ENCODE results near the gene WNT3A. TPM values are rescaled to one million over a fixed set of nuclear protein-coding genes. Genes with fewer than 3 reads are reported as not detected.

The WNT3A gene
- total RNA-seq, 1 donor from 2014 or later: not detected

- Mint-ChIP-seq H3K27ac (no peak overlapping the region), H3K36me3 (ENCODE audit: low read depth) (no peaks in the 10 kb centered on the region), H3K4me3 (no peak overlapping the region), H3K27me3 (ENCODE audit: insufficient read depth) (peaks cover 30% of the 10 kb centered on the region), H3K4me1 (ENCODE audit: low read depth) (no peaks in the 10 kb centered on the region), H3K9me3 (no peaks in the 10 kb centered on the region)
- no peak for DNase-seq (ENCODE audit: low spot score)
- intact Hi-C loops (cut with micrococcal nuclease): no loop called here
Measured at GRCh38 chr1:228010921-228011320, 4.1 kb downstream of the WNT3A start.

GRCh38 chr1:228011721-228012311, 5.0 kb downstream of the WNT3A start:
- Mint-ChIP-seq H3K4me3 (no peak overlapping the region), H3K27me3 (ENCODE audit: insufficient read depth) (peaks cover 26% of the 10 kb centered on the region), H3K4me1 (ENCODE audit: low read depth) (no peaks in the 10 kb centered on the region), H3K9me3 (no peaks in the 10 kb centered on the region), H3K27ac (no peak overlapping the region), H3K36me3 (ENCODE audit: low read depth) (no peaks in the 10 kb centered on the region)
- no peak for DNase-seq (ENCODE audit: low spot score)
- intact Hi-C loops (cut with micrococcal nuclease): no loop called here

GRCh38 chr1:228012555-228012954, 5.8 kb downstream of the WNT3A start:
- Mint-ChIP-seq H3K4me3 (no peak overlapping the region), H3K36me3 (ENCODE audit: low read depth) (no peaks in the 10 kb centered on the region), H3K9me3 (no peaks in the 10 kb centered on the region), H3K27me3 (ENCODE audit: insufficient read depth) (peaks cover 24% of the 10 kb centered on the region), H3K4me1 (ENCODE audit: low read depth) (no peaks in the 10 kb centered on the region), H3K27ac (no peak overlapping the region)
- no peak for DNase-seq (ENCODE audit: low spot score)
- intact Hi-C loops (cut with micrococcal nuclease): no loop called here

GRCh38 chr1:228013131-228013934, 6.5 kb downstream of the WNT3A start:
- Mint-ChIP-seq H3K4me3 (no peak overlapping the region), H3K27ac (no peak overlapping the region), H3K36me3 (ENCODE audit: low read depth) (no peaks in the 10 kb centered on the region), H3K4me1 (ENCODE audit: low read depth) (no peaks in the 10 kb centered on the region), H3K27me3 (ENCODE audit: insufficient read depth) (peaks cover 18% of the 10 kb centered on the region), H3K9me3 (no peaks in the 10 kb centered on the region)
- no peak for DNase-seq (ENCODE audit: low spot score)
- intact Hi-C loops (cut with micrococcal nuclease): no loop called here

DNA sequence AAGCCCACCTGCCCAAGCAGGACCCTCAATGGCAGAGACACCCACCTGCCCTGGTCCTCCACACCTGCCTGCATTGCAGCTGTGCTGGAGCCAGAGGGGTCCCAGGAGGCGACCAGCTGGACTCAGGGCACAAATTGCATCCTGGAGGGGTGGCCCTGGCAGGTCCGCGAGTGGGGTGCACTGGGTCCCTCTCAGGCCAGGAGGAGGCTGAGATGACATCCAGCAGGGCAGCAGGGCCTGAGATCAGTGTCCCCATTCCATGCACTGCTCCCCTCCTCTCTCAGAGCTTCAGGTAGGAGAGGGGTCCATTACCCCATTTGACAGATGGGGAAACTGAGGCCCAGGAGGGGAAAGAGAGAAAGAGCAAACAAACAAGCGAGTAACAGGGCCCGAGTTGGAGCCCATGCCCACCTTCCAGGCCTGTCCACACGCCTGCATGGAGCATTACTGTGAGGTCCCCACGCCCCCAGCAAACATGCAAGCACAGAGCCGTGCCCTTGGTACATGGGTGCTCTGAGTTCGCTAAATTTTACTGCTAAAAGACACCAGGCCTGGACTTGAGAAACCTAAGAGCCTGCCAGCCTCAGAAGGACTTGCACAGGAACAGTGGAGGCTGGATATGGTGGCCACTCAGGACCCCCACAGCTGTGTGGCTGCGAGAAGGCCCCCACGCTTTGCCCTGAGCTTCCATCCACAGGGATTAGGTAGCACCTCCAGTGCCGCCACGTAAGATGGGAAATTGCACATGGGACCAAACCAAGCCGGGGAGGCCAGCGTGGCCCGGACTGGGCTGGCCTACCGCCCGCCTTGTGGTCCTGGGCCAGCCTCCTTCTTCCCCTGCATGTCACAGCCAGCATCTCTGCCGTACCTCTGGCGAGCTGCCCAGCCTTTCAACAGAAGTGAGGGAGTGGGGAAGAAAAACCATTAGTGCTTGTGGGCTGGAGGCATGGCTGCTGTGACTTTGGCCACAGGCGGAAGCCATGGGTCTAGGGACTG, 7.4 kb downstream of the WNT3A start:
- no peaks in the 10 kb centered on the region for H3K36me3 Mint-ChIP-seq (ENCODE audit: low read depth)
- no peaks in the 10 kb centered on the region for H3K4me1 Mint-ChIP-seq (ENCODE audit: low read depth)
- DNase-seq (ENCODE audit: low spot score): no peak
- no peak overlapping the region for H3K4me3 Mint-ChIP-seq
- no peak overlapping the region for H3K27ac Mint-ChIP-seq
- peaks cover 11% of the 10 kb centered on the region for H3K27me3 Mint-ChIP-seq (ENCODE audit: insufficient read depth)
- no peaks in the 10 kb centered on the region for H3K9me3 Mint-ChIP-seq
- intact Hi-C loops (cut with micrococcal nuclease): no loop called here

- H3K4me1 Mint-ChIP-seq (ENCODE audit: low read depth): no peaks in the 10 kb centered on the region
- H3K27me3 Mint-ChIP-seq (ENCODE audit: insufficient read depth): peaks cover 6% of the 10 kb centered on the region
- H3K36me3 Mint-ChIP-seq (ENCODE audit: low read depth): no peaks in the 10 kb centered on the region
- no peak for DNase-seq (ENCODE audit: low spot score)
- H3K27ac Mint-ChIP-seq: no peak overlapping the region
- no peak overlapping the region for H3K4me3 Mint-ChIP-seq
- no peaks in the 10 kb centered on the region for H3K9me3 Mint-ChIP-seq
- intact Hi-C loops (cut with micrococcal nuclease): no loop called here
Measured at GRCh38 chr1:228015276-228016180, 8.7 kb downstream of the WNT3A start.

DNA sequence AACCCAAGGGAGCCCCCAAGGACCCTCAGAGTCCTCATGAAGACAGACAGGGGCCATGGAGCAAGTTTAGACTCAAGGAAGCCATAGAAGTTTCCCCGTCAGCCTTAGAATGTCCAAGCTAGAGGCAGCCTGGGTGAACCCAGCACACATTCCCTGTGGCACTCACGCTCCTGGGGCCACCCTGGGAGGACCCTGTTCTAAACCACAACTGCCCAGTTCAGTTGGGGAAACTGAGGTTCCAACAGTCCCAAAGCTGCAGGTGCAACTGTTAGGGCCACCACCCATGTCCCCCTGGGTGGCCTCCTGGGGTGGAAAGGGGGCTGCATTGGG, 9.3 kb downstream of the WNT3A start:
- intact Hi-C loops (cut with micrococcal nuclease): no loop called here
- Mint-ChIP-seq H3K36me3 (ENCODE audit: low read depth) (no peaks in the 10 kb centered on the region), H3K4me1 (ENCODE audit: low read depth) (no peaks in the 10 kb centered on the region), H3K4me3 (no peak overlapping the region), H3K9me3 (no peaks in the 10 kb centered on the region), H3K27me3 (ENCODE audit: insufficient read depth) (peaks cover 2% of the 10 kb centered on the region), H3K27ac (no peak overlapping the region)
- DNase-seq (ENCODE audit: low spot score): no peak

GRCh38 chr1:228016653-228017355, 10.0 kb downstream of the WNT3A start:
- Mint-ChIP-seq H3K27me3 (ENCODE audit: insufficient read depth) (no peaks in the 10 kb centered on the region), H3K4me3 (no peak overlapping the region)
- DNase-seq (ENCODE audit: low spot score): no peak

GRCh38 chr1:228017356-228018124, 10.7 kb downstream of the WNT3A start:
- no peak for DNase-seq (ENCODE audit: low spot score)
- H3K27ac Mint-ChIP-seq: no peak overlapping the region
- H3K27me3 Mint-ChIP-seq (ENCODE audit: insufficient read depth): no peaks in the 10 kb centered on the region
- no peaks in the 10 kb centered on the region for H3K4me1 Mint-ChIP-seq (ENCODE audit: low read depth)
- no peak overlapping the region for H3K4me3 Mint-ChIP-seq
- H3K36me3 Mint-ChIP-seq (ENCODE audit: low read depth): no peaks in the 10 kb centered on the region
- intact Hi-C loops (cut with micrococcal nuclease): no loop called here
- no peaks in the 10 kb centered on the region for H3K9me3 Mint-ChIP-seq

More at GRCh38 chr1:228016653-228017355, 10.0 kb downstream of the WNT3A start:
- Mint-ChIP-seq H3K4me1 (ENCODE audit: low read depth) (no peaks in the 10 kb centered on the region), H3K9me3 (no peaks in the 10 kb centered on the region), H3K36me3 (ENCODE audit: low read depth) (no peaks in the 10 kb centered on the region), H3K27ac (no peak overlapping the region)
- intact Hi-C loops (cut with micrococcal nuclease): no loop called here

DNA sequence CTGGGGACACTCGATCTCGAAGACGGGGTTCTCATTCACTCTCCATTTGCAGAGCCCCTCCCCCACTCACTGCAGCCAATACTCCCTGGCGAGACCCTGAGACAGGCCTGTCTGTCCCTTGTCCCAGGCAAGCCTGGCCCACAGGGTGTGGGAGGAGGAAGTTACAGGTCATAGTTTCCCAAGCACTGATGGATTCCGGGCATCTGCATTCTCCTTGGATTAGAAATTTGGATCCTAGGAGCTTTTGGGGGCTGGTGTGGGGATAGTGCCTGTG, 11.3 kb downstream of the WNT3A start:
- H3K9me3 Mint-ChIP-seq: no peaks in the 10 kb centered on the region
- H3K27ac Mint-ChIP-seq: no peak overlapping the region
- DNase-seq (ENCODE audit: low spot score): no peak
- H3K4me3 Mint-ChIP-seq: no peak overlapping the region
- intact Hi-C loops (cut with micrococcal nuclease): no loop called here
- H3K4me1 Mint-ChIP-seq (ENCODE audit: low read depth): no peaks in the 10 kb centered on the region
- no peaks in the 10 kb centered on the region for H3K27me3 Mint-ChIP-seq (ENCODE audit: insufficient read depth)
- H3K36me3 Mint-ChIP-seq (ENCODE audit: low read depth): no peaks in the 10 kb centered on the region

GRCh38 chr1:228018961-228019721, 12.3 kb downstream of the WNT3A start:
- Mint-ChIP-seq H3K27me3 (ENCODE audit: insufficient read depth) (no peaks in the 10 kb centered on the region), H3K36me3 (ENCODE audit: low read depth) (no peaks in the 10 kb centered on the region), H3K9me3 (no peaks in the 10 kb centered on the region), H3K4me3 (no peak overlapping the region), H3K27ac (no peak overlapping the region), H3K4me1 (ENCODE audit: low read depth) (no peaks in the 10 kb centered on the region)
- intact Hi-C loops (cut with micrococcal nuclease): no loop called here
- no peak for DNase-seq (ENCODE audit: low spot score)

All from activated T-helper 1 cell treated with anti-CD3 and anti-CD28 coated beads, Interleukin-12 subunit alpha, Interleukin-12 subunit beta, Interleukin-2, Interleukin-4 antibody, amounts not matched to agents 30 ng/mL and 10 ng/mL and 1 ng/mL, durations not matched to agents 14 hours and 24 hours and 36 hours (primary cell).